HepG2 (cell line): ENCODE results near the gene CAMK2D. TPM values are rescaled to one million over a fixed set of nuclear protein-coding genes. Genes with fewer than 3 reads are reported as not detected.

Experiments
- ATAC-seq: fragments of 200-7000 bp; cut with Tn5 transposase; 3 replicates; pipeline ENCODE4 v1.9.1; 2020; ENCODE audit warnings: mild to moderate bottlenecking, moderate library complexity
- BruUV-seq: library from RNA; stranded (reverse); fragments of 400-500 nt; replicated peaks from 2 replicates; lab custom pipeline; 2021; lab: Mats Ljungman, UMichigan
- CTCF ChIA-PET: fragments of 300-600 bp; formaldehyde crosslinking; extraction: SDS; loops from one replicate; lab custom pipeline; 2021; ENCODE audit warnings: low total read pairs, inconsistent platforms, low intra/inter-chr PET ratio; lab: Yijun Ruan, JAX
- POLR2A ChIA-PET: fragments of 350-600 bp; sonication (Branson Sonifier 250); formaldehyde crosslinking; loops from one replicate; lab custom pipeline; 2020; ENCODE audit warnings: antibody characterized with exemption, inconsistent platforms; lab: Yijun Ruan, JAX
- DNase-seq: peaks from one replicate; pipeline ENCODE4 v3.0.0-alpha.2; 2015; ENCODE audit warnings: low spot score
- FAIRE-seq: peaks from 3 replicates; lab custom pipeline; 2011; peaks lifted over from hg19 to GRCh38; lab: Jason Lieb, UNC
- H2AFZ ChIP-seq: one replicate; pipeline ENCODE4 v1.6.1; 2011; ENCODE audit warnings: low read length, inconsistent platforms
- H3K27ac ChIP-seq: fragments of 300-600 bp; 3 replicates; pipeline ENCODE4 v1.8.0; 2011; ENCODE audit warnings: mixed run types, mild to moderate bottlenecking, mixed read lengths, low read length, inconsistent platforms; ENCODE audit not compliant: insufficient read depth; ENCODE audit errors: extremely low read length
- H3K27me3 ChIP-seq, 2 experiments: fragments of 200-600 bp in 1 of 2; 2 replicates in 1 of 2; 3 replicates in 1 of 2; pipeline versions ENCODE4 v1.6.0 to v1.8.0; 2011; ENCODE audit warnings: low read length in 2 of 2, mild to moderate bottlenecking in 2 of 2, moderate library complexity in 2 of 2, inconsistent platforms in 1 of 2; ENCODE audit not compliant: insufficient read depth in 2 of 2, control insufficient read depth in 1 of 2
- H3K36me3 ChIP-seq, 2 experiments: fragments of 200-600 bp in 1 of 2; replicated peaks in 1 of 2; 2 replicates in 1 of 2; 3 replicates in 1 of 2; pipeline versions ENCODE4 v1.5.1 to v1.8.0; 2011; ENCODE audit warnings: low read length in 2 of 2, inconsistent platforms in 1 of 2; ENCODE audit not compliant: insufficient read depth in 2 of 2, control insufficient read depth in 1 of 2
- H3K4me1 ChIP-seq: 2 replicates; pipeline ENCODE4 v1.5.1; 2012; ENCODE audit warnings: low read length, inconsistent platforms; ENCODE audit not compliant: insufficient read depth
- H3K4me2 ChIP-seq: 2 replicates; pipeline ENCODE4 v1.6.0; 2011; ENCODE audit warnings: low read depth, low read length, inconsistent platforms
- H3K4me3 ChIP-seq, 3 experiments: fragments of 200-600 bp in 1 of 3; sonication (generic), shearing (Covaris generic) in 1 of 3; replicated peaks in 1 of 3; 2 replicates each; pipeline ENCODE4 v1.5.1; 2011 to 2016; ENCODE audit warnings: low read length in 3 of 3, inconsistent platforms in 2 of 3, low read depth in 2 of 3, mild to moderate bottlenecking in 2 of 3, control low read depth in 1 of 3, mixed read lengths in 1 of 3; ENCODE audit not compliant: insufficient read depth in 1 of 3
- H3K79me2 ChIP-seq: one replicate; pipeline ENCODE4 v1.6.1; 2011; ENCODE audit warnings: low read length, inconsistent platforms; ENCODE audit not compliant: insufficient read depth
- H3K9ac ChIP-seq: 2 replicates; pipeline ENCODE4 v1.6.0; 2011; ENCODE audit warnings: mild to moderate bottlenecking, low read depth, low read length, inconsistent platforms; ENCODE audit not compliant: insufficient read depth
- H3K9me3 ChIP-seq: 2 replicates; pipeline ENCODE4 v1.5.1; 2012; ENCODE audit warnings: mild to moderate bottlenecking, low read length
- H4K20me1 ChIP-seq: 2 replicates; pipeline ENCODE4 v1.6.0; 2011; ENCODE audit warnings: inconsistent platforms, mild to moderate bottlenecking, low read length, moderate library complexity; ENCODE audit not compliant: insufficient read depth
- BATF2 ChIP-seq: sonication (generic); formaldehyde crosslinking; IDR thresholded peaks from 2 replicates; pipeline ENCODE4 v1.8.0; 2022; ENCODE audit warnings: mild to moderate bottlenecking, missing genetic modification reagents, moderate library complexity
- CEBPG ChIP-seq: IDR thresholded peaks from 2 replicates; pipeline ENCODE4 v1.6.1; 2016
- GMEB1 ChIP-seq: sonication (generic); formaldehyde crosslinking; IDR thresholded peaks from 2 replicates; pipeline ENCODE4 v1.5.1; 2020; ENCODE audit warnings: missing genetic modification reagents, mild to moderate bottlenecking, borderline replicate concordance
- JDP2 ChIP-seq: sonication (generic); formaldehyde crosslinking; IDR thresholded peaks from 2 replicates; pipeline ENCODE4 v1.8.1; 2022; ENCODE audit warnings: missing genetic modification reagents, borderline replicate concordance
- MXI1 ChIP-seq: IDR thresholded peaks from 3 replicates; pipeline ENCODE4 v1.6.1; 2012; ENCODE audit warnings: low read depth, low read length, inconsistent platforms, borderline replicate concordance
- SAFB2 ChIP-seq: sonication (generic); formaldehyde crosslinking; IDR thresholded peaks from 2 replicates; pipeline ENCODE4 v1.5.1; 2020; ENCODE audit warnings: missing genetic modification reagents, low read depth, mild to moderate bottlenecking, borderline replicate concordance
- SALL1 ChIP-seq: sonication (generic); formaldehyde crosslinking; IDR thresholded peaks from 2 replicates; pipeline ENCODE4 v1.8.0; 2022; ENCODE audit warnings: mild to moderate bottlenecking, missing genetic modification reagents
- ZKSCAN5 ChIP-seq: sonication (generic); formaldehyde crosslinking; IDR thresholded peaks from 2 replicates; pipeline ENCODE4 v1.5.1; 2020; ENCODE audit warnings: mild to moderate bottlenecking, missing genetic modification reagents
- ZNF337 ChIP-seq: sonication (generic); formaldehyde crosslinking; IDR thresholded peaks from 2 replicates; pipeline ENCODE4 v1.5.1; 2020; ENCODE audit warnings: missing genetic modification reagents, low read depth, mild to moderate bottlenecking, borderline replicate concordance
- ZNF383 ChIP-seq: sonication (generic); formaldehyde crosslinking; IDR thresholded peaks from 2 replicates; pipeline ENCODE4 v1.4.0; 2020; ENCODE audit warnings: missing genetic modification reagents, mild to moderate bottlenecking, borderline replicate concordance
- ZNF460 ChIP-seq: sonication (generic); formaldehyde crosslinking; IDR thresholded peaks from 2 replicates; pipeline ENCODE4 v1.5.1; 2020; ENCODE audit warnings: missing genetic modification reagents, mild to moderate bottlenecking, borderline replicate concordance
- ZNF512B ChIP-seq: sonication (generic); formaldehyde crosslinking; IDR thresholded peaks from 2 replicates; pipeline ENCODE4 v1.5.1; 2020; ENCODE audit warnings: missing genetic modification reagents, mild to moderate bottlenecking, borderline replicate concordance
- ZNF766 ChIP-seq: sonication (generic); formaldehyde crosslinking; IDR thresholded peaks from 2 replicates; pipeline ENCODE4 v1.5.0; 2020; ENCODE audit warnings: missing genetic modification reagents, borderline replicate concordance
- WGBS: methylation state at CpG from one replicate; pipeline ENCODE4 v1.1.6; 2017; ENCODE audit warnings: low lambda C conversion rate; 5-methylcytosine and 5-hydroxymethylcytosine counted together
- in situ Hi-C: cut with HindIII; loops from 2 replicates; pipeline ENCODE4 v1.10.0; 2017; ENCODE audit warnings: low pct_unique_long_range_greater_than_20kb; ENCODE audit not compliant: extremely low pct_ligation_motif_present
- intact Hi-C: fragments of 100-400 bp; cut with micrococcal nuclease; formaldehyde crosslinking; loops from one replicate; pipeline ENCODE4 v1.10.0; 2022; ENCODE audit not compliant: unreplicated experiment
- polyA plus RNA-seq, 8 experiments: library from polyadenylated mRNA; depleted of rRNA in 3 of 8; stranded (reverse) in 7 of 8; unstranded in 1 of 8; fragments of >200 nt; fragmentation: Illumina TruSeq in 4 of 8; extraction: Trizol in 4 of 8; gene quantifications; 2 replicates each; pipeline versions ENCODE4 v1.2.1 to v1.2.3, GENCODE V29; 2011 to 2016; ENCODE audit warnings: low read depth in 4 of 8, missing spikeins in 1 of 8, mixed read lengths in 1 of 8; ENCODE audit not compliant: insufficient read depth in 1 of 8
- total RNA-seq, 5 experiments: library from RNA; depleted of rRNA; stranded (reverse); fragments of >200 nt; fragmentation: Illumina TruSeq; extraction: Trizol; gene quantifications; 2 replicates each; pipeline ENCODE4 v1.2.3, GENCODE V29; 2016; ENCODE audit warnings: low read depth in 1 of 5

Gene CAMK2D
- total and polyA plus RNA-seq, 2 of the 13 experiments (the other 11 are each of a cell fraction or from before 2014, with no cell fraction given) = 18.0 to 65.4 TPM

- TF ChIP-seq ZNF337 (no peak), JDP2 (CRISPR knock-in tag) (no peak), ZKSCAN5 (CRISPR knock-in tag) (no peak), CEBPG (CRISPR knock-in tag) (no peak), SALL1 (CRISPR knock-in tag) (no peak), SAFB2 (no peak), ZNF460 (no peak)
Measured at GRCh38 chr4:113695328-113696169, 66.0 kb downstream of the CAMK2D start (continued).

- no peak overlapping the region for H2AFZ ChIP-seq
- no peaks in the 10 kb centered on the region; the same call in 1 of the 2 replicates for H4K20me1 ChIP-seq
- H3K9me3 ChIP-seq = no peaks in the 10 kb centered on the region
- FAIRE-seq (no peak), DNase-seq (no peak), ATAC-seq (no peak)
- POLR2A ChIA-PET = no interaction called here
- WGBS = 97% methylated on average over 2 of the region's 2 CpGs
- H3K4me3 ChIP-seq = no peak overlapping the region
- in situ Hi-C loops (no loop called here), intact Hi-C loops (no loop called here)
- no peak overlapping the region for H3K4me2 ChIP-seq
- no peak overlapping the region for H3K9ac ChIP-seq
- no peaks in the 10 kb centered on the region for H3K27me3 ChIP-seq
- H3K27ac ChIP-seq = no peak overlapping the region
- CTCF ChIA-PET = no interaction called here
- no peaks in the 10 kb centered on the region for H3K36me3 ChIP-seq
- peaks cover 23% of the 10 kb centered on the region for H3K79me2 ChIP-seq
- no TSS peak for BruUV-seq
- H3K4me1 ChIP-seq = peaks cover 13% of the 10 kb centered on the region
- TF ChIP-seq GMEB1 (no peak), BATF2 (no peak), ZNF383 (no peak), ZNF512B (CRISPR knock-in tag) (no peak), MXI1 (no peak), ZNF766 (CRISPR knock-in tag) (no peak)
Measured at GRCh38 chr4:113694008-113694407, 67.5 kb downstream of the CAMK2D start.
